Gastrocnemius medialis (tissue), 4 donors: Measurements from ENCODE around the gene ERICH2. TPM values are rescaled to one million over a fixed set of nuclear protein-coding genes. Genes with fewer than 3 reads are reported as not detected.
A peak's percentile ranks its signal among the peaks of the same experiment; 100 is the strongest.

Experiments used
- ATAC-seq, 2 donors: fragments of 150-250 bp; one replicate each; pipeline ENCODE4 v1.9.1; 2016
- DNase-seq, 2 donors: peaks; one replicate each; pipeline ENCODE4 v3.0.0-alpha.2; 2019
- H3K27ac ChIP-seq, 4 donors: fragments of 200-600 bp; sonication (generic); 1 replicate in 1 of 4; 2 replicates in 3 of 4; pipeline ENCODE4 v1.5.1; 2016 to 2018; ENCODE audit warnings: mild to moderate bottlenecking in 2 of 4, moderate library complexity in 1 of 4
- H3K27me3 ChIP-seq, 3 donors: fragments of 200-600 bp; sonication (generic) in 2 of 3; 1 replicate in 1 of 3; 2 replicates in 2 of 3; pipeline versions ENCODE4 v1.5.1 to v1.6.0; 2016 to 2019; ENCODE audit warnings: mild to moderate bottlenecking in 1 of 3, moderate library complexity in 1 of 3
- H3K36me3 ChIP-seq, 2 donors: fragments of 200-600 bp; sonication (generic) in 1 of 2; one replicate each; pipeline ENCODE4 v1.5.1; 2017 to 2018
- H3K4me1 ChIP-seq, 2 donors: fragments of 200-600 bp; sonication (generic) in 1 of 2; one replicate each; pipeline ENCODE4 v1.5.1; 2016 to 2017; ENCODE audit warnings: mild to moderate bottlenecking in 2 of 2
- H3K4me3 ChIP-seq, 4 donors: fragments of 200-600 bp; sonication (generic) in 3 of 4; 1 replicate in 1 of 4; 2 replicates in 3 of 4; pipeline ENCODE4 v1.5.1; 2016 to 2019; ENCODE audit warnings: mild to moderate bottlenecking in 2 of 4
- H3K9me3 ChIP-seq, 3 donors: fragments of 200-600 bp; sonication (generic) in 2 of 3; 1 replicate in 1 of 3; 2 replicates in 2 of 3; pipeline ENCODE4 v1.5.1; 2016 to 2019
- POLR2A ChIP-seq, 2 donors: fragments of 450-650 bp; IDR thresholded peaks; one replicate each; pipeline ENCODE4 v1.6.1; 2017; ENCODE audit warnings: antibody characterized with exemption in 2 of 2, mild to moderate bottlenecking in 2 of 2, moderate library complexity in 2 of 2
- in situ Hi-C, 4 donors: fragments of 200-750 bp; cut with MboI; loops; one replicate each; pipeline versions ENCODE4 v1.15.0 to v1.8.0; 2017; ENCODE audit warnings: low sequenced_read_pairs in 4 of 4
- intact Hi-C: fragments of 100-400 bp; cut with DNase I; formaldehyde crosslinking; loops from one replicate; pipeline ENCODE4 v1.15.1; 2023; ENCODE audit warnings: low total_unique reads
- total RNA-seq, 4 donors: library from RNA; depleted of rRNA; stranded (reverse); fragments of >200 nt; gene quantifications; one replicate each; pipeline versions ENCODE4 v1.1.0 to v1.2.3, GENCODE V29; 2016
- TF ChIP-seq, protein P1 (sequence below), 5 experiments: fragments of 450-650 bp in 3 of 5; fragments of 200-600 bp in 2 of 5; sonication (generic) in 2 of 5; IDR thresholded peaks in 4 of 5; conservative IDR thresholded peaks in 1 of 5; 1 replicate in 4 of 5; 2 replicates in 1 of 5; pipeline ENCODE4 v1.5.1; 2016 to 2019; ENCODE audit warnings: antibody characterized with exemption in 5 of 5, mild to moderate bottlenecking in 3 of 5, moderate library complexity in 3 of 5

ERICH2 gene
- total RNA-seq, 4 donors from 2014 or later, result not detected

DNA sequence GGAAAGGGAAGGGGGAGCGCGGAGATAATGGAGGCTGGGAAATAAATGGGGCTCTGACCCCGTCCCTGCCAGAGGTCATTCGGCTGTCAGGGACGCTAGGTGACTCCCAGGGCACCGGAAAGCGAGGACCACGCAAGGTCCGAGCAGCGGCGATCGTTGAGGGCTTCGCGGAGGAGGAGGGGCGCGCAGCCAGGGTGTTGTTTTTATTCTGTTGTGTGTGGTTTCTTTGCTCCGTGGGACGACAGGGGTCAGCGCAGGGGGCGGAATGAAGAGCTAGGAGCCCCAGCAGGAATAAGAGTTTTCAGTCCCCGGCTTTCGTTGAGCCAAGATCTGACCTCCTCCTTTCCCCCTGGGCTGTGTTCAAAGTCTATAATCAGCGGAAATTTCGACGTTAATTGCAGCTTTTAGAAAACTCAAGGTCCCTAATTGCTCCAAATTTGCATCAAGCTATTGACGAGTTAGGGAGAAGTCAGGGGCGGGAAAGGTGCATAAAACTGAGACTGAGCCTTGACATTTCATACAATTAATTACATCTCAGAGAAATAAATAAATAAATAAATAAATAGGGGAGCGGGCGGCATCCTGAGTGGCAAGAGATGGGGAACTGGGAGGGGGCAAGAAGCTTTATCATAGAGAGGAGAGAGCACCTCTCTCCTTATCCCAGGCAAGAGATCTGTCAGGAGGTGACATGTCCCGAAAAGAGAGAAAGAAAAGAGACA is 48.7 kb downstream of the ERICH2 start:
- H3K27me3 ChIP-seq, result peaks cover 94 to 100% (median 100%) of the 10 kb centered on the region in 3 donors
- H3K4me3 ChIP-seq, result peak overlapping the region in 3 of 4 donors; percentile 42 to 49 (median 45)
- in situ Hi-C loops, result loop anchor here (5.0 to 25.0 kb wide), 7 partner anchors 327 to 584 kb away; no protein-coding TSS in a partner anchor
- TF ChIP-seq, protein P1, sequence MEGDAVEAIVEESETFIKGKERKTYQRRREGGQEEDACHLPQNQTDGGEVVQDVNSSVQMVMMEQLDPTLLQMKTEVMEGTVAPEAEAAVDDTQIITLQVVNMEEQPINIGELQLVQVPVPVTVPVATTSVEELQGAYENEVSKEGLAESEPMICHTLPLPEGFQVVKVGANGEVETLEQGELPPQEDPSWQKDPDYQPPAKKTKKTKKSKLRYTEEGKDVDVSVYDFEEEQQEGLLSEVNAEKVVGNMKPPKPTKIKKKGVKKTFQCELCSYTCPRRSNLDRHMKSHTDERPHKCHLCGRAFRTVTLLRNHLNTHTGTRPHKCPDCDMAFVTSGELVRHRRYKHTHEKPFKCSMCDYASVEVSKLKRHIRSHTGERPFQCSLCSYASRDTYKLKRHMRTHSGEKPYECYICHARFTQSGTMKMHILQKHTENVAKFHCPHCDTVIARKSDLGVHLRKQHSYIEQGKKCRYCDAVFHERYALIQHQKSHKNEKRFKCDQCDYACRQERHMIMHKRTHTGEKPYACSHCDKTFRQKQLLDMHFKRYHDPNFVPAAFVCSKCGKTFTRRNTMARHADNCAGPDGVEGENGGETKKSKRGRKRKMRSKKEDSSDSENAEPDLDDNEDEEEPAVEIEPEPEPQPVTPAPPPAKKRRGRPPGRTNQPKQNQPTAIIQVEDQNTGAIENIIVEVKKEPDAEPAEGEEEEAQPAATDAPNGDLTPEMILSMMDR (IDR thresholded peaks at IDR 0.05 in 4 of 5, conservative IDR thresholded peaks at IDR 0.05 in 1 of 5), result no peak
- no peak for TF ChIP-seq POLR2A (IDR thresholded peaks at IDR 0.05)
- H3K4me1 ChIP-seq, result peaks cover 72 to 80% of the 10 kb centered on the region in 2 donors
- no peaks in the 10 kb centered on the region for H3K36me3 ChIP-seq
- no peaks in the 10 kb centered on the region for H3K9me3 ChIP-seq
- ATAC-seq, result no peak
- no peak overlapping the region for H3K27ac ChIP-seq
- DNase-seq, result no peak
- intact Hi-C loops, result loop anchor here (10.0 kb wide), 1 partner anchor 104 kb away; the partner anchor contains the start of gene SP5

DNA sequence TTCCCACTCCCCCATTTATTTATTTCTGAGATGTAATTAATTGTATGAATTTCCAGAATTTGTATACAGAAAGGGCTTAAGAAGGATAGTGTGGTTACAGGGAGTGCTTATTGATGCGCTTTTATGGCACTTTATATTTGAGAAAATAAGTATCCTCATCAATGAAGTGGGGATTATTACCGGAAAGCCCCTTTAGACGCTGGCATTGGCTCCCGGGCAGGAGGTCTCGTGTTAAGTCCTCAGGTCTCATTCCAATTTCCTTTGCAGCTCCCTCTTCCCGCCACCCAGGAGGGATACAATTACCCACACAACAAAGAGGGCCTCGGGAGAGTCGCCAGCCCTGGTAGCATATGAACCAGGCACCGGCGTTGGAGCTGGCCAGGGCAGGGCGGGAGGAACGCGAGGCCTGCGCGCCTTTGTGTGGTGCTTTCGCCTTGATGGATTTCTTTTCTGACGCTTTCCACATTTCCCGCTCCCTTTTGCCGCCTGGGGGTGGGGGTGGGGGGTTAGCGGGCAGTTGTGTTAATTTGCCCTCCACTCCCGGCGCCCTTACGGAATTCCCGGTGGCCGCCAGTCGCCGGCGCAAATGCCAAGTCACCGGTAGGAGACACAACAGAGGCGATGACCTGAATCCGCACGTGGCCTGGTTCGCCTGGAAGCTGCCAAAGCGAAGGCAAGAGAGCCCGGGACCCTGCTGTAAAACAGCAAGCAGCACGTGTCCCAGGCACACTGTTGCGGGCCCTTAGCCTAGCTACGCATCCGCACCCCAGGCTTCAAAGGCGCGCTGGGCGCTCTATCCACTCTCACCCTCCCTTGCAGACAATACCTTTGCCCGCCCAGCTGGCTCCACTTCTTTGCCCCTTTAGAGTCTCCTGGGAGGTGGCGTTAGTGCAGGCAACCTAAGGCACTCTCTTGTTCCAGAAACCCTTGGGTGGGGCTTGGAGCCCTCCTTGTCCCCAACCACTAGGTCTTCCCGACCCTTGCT is 49.8 kb downstream of the ERICH2 start:
- ATAC-seq (no peak), DNase-seq (no peak)
- Histone ChIP-seq H3K36me3 (no peaks in the 10 kb centered on the region), H3K27me3 (peaks cover 91 to 98% (median 92%) of the 10 kb centered on the region in 3 donors), H3K9me3 (no peaks in the 10 kb centered on the region), H3K4me3 (peak overlapping the region; percentile 0 to 45 (median 26)), H3K27ac (no peak overlapping the region), H3K4me1 (peaks cover 69 to 80% of the 10 kb centered on the region in 2 donors)
- no peak for TF ChIP-seq POLR2A (IDR thresholded peaks at IDR 0.05)
- in situ Hi-C loops, result loop anchor here (5.0 to 25.0 kb wide), 7 partner anchors 328 to 585 kb away; no protein-coding TSS in a partner anchor
- intact Hi-C loops, result loop anchor here (10.0 kb wide), 1 partner anchor 105 kb away; the partner anchor contains the start of gene SP5

DNA sequence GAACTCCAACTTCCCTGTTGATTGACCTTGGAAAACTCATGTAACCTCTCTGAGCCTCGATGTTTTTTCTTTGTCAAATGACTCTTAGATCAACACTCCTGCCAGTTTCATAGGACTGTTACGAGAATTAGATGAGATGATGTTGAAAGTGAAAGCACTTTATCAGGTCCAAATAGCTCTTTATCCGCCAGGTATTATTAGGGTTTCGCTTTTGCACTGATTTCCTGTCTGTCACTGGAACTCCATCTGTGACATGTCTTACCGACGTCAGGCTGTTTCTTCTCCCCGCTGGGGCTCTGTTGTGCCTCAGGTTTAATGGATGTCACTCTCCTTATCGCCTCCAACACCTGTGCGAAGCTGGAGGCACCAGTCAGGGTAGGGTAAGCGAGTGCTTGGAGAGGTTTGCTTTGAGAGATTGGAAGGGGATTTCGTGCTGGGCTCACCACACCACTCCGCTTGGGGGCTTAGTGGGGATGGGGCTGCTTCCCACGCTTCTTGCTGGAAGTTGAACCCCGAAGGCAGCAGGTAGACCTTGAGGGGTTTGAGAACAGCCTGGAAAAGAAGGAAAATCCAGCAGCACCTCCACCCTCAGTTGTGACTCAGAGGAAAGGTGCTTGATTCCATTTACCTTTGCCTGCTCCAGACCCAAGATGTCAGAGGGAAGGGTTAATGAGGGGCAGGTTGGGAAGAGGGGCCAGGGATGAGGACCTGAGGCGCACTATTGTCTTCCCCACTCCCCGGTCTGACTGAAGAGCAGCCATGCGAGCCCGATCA is 50.8 kb downstream of the ERICH2 start:
- TF ChIP-seq, protein P1 (IDR thresholded peaks at IDR 0.05 in 4 of 5, conservative IDR thresholded peaks at IDR 0.05 in 1 of 5), result no peak
- TF ChIP-seq POLR2A (IDR thresholded peaks at IDR 0.05), result no peak
- Histone ChIP-seq H3K4me3 (peak overlapping the region; percentile 0 to 52 (median 33)), H3K9me3 (no peaks in the 10 kb centered on the region), H3K27ac (no peak overlapping the region), H3K36me3 (no peaks in the 10 kb centered on the region), H3K4me1 (peaks cover 61 to 73% of the 10 kb centered on the region in 2 donors), H3K27me3 (peaks cover 82 to 97% (median 83%) of the 10 kb centered on the region in 3 donors)
- ATAC-seq, result no peak
- intact Hi-C loops, result no loop called here
- in situ Hi-C loops, result loop anchor here in 2 of 4 donors (25.0 kb wide), 3 partner anchors 334 to 584 kb away; no protein-coding TSS in a partner anchor
- DNase-seq, result no peak

DNA sequence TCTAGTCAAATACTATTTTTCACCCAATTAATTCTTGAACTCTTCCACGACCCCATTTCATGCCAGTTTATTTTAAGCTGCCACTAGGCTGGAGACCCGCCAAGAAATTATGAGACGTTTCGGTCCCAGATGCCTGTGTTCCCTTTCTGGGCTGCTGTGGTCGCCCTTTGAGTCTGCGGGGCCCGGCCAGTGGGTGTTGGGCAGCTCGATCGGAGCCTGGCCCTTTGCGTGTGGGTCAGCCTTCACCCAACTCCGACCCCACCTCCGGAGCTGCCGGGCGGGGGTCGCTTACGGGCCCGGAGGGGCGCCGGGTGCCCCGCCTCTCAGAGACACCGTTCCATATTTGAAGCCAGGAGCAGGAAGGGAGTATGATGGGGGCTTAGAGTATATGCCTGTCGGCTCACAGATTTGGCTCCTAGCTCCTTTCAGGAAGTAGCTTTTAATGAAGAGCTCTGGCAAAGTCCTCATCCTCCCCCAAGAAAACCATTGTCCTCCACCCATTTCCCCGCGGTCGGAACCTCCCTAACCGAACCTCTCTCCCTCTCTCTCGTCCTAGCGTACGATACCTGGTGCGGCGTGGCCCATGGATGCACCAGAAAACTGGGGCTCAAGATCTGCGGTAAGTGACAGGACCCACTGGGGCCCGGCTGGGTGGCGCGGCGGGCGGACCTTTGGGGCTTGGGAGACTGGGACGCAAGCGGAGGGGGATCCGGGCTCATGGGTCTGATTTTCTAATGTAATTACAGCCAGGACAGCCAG is 51.5 kb downstream of the ERICH2 start:
- no peak overlapping the region for H3K27ac ChIP-seq
- in situ Hi-C loops (loop anchor here in 2 of 4 donors (25.0 kb wide), 3 partner anchors 334 to 584 kb away; no protein-coding TSS in a partner anchor), intact Hi-C loops (no loop called here)
- peaks cover 74 to 93% (median 76%) of the 10 kb centered on the region in 3 donors for H3K27me3 ChIP-seq
- no peaks in the 10 kb centered on the region for H3K9me3 ChIP-seq
- no peaks in the 10 kb centered on the region for H3K36me3 ChIP-seq
- peaks cover 53 to 65% of the 10 kb centered on the region in 2 donors for H3K4me1 ChIP-seq
- no peak for ATAC-seq
- TF ChIP-seq, protein P1 (IDR thresholded peaks at IDR 0.05 in 4 of 5, conservative IDR thresholded peaks at IDR 0.05 in 1 of 5), result no peak
- no peak for TF ChIP-seq POLR2A (IDR thresholded peaks at IDR 0.05)
- peak overlapping the region; percentile 12 to 52 (median 36) for H3K4me3 ChIP-seq
- DNase-seq, result no peak
